ENCODE data around the gene PTCH1.
A peak's percentile ranks its signal among the peaks of the same experiment; 100 is the strongest.

Gene PTCH1

DNA sequence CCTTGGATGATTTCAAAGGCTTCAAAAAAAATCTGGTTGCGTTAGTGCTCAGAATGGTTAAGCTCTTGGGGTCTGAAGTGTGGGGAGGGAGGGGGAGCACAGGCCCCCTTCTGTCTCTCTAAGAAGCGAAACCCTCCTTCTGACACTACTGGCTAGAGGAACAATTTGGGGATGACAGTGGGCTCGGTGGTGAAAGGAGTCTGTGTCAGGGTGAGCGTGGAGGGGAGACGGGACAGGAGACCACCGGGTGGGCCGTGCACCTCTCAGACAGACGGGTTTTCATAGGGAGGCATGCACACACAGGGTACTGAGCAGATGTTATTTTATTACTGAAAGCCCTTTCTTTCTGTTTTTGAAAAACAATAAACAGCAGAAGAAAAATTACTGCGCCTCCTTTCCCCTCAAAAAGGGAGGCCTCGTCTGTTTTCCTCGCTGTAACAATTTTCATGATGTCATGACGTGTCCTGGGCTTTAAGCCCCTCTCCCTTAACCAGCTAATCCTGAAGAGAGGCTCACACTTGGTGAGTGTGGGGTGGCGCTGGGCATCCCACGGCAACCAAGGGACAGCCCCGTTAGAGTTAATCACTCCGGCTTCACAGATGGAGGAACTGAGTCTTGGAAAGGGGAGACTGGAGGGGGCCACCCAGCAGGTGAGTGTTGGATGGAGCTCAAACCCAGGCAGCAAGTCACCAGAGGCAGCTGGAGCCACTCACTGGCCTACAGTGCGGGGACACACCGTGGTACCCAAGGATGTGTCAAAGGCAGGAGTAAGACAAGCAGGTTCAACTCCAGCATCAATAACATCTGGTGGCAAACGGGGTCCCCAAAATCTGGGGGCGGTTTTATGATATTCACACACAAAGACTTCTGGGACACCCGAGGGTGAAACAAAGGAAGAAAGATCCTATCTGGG is 53.4 kb downstream of the PTCH1 start:
- DNase-seq (ENCODE audit: low read depth, low spot score) = no peak

DNA sequence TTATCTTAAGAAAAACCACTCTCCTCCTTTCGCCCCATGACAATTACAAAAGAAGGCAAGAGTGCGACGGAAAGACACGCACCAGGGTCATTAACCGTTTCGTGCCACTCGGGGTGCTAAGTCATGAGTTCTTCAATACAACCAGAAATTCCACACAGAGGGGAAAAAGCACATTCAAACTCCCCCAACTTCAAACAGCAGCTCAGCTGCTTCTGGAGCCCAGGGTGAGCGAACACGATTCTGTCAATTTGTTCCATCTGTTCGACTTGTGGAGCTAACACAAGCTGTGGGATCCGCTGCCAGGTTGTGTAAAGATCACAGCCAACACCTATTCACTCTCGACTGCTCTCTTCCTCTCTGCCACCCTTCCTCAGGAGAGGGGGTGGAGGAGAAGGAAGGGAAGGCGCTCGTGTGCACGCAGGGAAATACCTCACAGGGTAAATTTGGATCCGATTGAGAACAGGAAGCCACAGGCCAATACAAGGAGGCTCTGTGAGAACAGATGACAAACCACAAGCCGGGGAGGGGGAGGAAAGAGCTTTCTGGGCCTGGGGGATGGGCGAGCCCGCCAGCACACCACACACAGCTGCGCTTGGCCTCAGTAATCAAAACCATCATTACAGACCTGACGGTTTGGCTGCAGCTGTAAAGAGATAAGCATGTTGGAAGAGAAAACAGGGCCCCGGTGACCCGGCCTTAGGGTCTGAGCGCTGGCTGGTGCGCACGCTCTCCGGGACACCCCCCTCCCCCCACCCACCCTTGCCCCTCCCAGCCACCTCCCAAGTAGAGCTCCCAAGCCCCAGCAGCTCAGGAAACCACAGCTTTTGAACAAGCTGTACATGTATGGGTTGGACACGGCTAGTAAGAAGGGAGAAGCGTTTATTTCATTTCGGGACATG is 54.3 kb downstream of the PTCH1 start:
- DNase-seq (ENCODE audit: low read depth, low spot score) = peak; percentile 60

DNA sequence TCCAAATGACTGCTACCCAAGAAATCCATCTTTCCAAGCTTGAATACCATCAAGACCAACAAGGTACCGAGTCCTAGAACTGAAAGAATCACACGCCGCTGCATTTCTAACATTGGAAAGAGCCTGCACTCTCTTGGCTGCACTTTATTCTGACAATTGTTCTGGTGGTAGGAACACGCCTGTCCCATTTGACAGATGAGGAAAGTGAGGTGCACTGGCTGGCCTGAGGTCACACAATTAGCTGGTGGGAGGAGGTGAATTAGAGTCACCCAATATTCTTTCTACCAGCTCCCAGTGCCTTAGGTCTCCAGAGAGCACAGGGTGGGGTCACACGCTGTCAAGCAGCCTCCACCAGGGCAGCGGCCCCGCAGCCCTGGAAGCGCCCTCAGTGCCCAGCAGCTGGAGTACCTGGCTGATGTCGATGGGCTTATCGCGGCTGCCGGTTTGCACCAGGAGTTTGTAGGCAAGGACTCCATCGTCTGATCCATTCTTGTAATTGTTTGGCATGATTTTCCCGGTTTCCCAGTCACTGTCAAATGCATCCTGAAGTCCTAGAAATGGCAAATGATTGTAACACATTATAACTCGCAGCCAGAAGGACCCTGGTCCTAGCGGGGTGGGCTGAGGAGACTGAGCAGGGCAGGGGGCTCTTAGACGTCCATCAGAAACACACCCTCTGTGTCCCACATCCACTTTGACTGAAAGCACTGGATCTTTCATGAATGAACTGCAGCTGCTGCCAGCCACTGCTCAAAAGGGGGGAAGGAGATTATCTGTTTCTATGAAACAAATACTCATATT is 55.1 kb downstream of the PTCH1 start:
- DNase-seq (ENCODE audit: low read depth, low spot score) = no peak

DNA sequence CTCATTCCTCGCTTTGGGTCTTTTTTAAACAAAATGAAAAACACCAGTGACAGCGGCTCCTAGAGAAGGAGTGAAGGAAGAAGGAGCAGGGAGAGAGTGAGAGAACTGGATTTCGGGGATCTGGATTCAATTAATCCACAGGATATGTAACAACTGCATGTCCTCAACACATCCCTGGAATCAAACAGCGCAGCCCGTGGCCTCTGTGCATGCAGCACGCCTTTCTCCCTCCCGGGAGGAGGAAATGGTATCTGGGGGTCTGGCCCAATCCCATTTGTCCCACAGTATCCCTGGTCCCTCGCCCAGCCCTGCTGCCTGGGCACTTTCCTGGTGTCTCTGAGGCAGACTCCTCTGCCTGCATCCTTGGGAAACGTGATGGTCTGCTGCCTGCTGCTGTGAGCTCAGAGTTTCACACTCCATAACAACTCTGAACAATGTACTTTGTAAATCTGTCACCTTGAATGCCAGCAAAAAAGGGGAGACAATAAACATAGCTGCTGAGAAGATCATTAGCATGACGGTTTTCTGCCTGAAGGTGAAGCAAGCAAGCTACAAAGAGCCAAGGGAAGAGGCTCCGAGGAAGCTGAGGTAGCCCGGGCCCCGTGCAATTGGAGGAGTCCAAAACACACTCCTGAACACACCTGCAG is 56.1 kb downstream of the PTCH1 start:
- DNase-seq (ENCODE audit: low read depth, low spot score) = peak; percentile 12

DNA sequence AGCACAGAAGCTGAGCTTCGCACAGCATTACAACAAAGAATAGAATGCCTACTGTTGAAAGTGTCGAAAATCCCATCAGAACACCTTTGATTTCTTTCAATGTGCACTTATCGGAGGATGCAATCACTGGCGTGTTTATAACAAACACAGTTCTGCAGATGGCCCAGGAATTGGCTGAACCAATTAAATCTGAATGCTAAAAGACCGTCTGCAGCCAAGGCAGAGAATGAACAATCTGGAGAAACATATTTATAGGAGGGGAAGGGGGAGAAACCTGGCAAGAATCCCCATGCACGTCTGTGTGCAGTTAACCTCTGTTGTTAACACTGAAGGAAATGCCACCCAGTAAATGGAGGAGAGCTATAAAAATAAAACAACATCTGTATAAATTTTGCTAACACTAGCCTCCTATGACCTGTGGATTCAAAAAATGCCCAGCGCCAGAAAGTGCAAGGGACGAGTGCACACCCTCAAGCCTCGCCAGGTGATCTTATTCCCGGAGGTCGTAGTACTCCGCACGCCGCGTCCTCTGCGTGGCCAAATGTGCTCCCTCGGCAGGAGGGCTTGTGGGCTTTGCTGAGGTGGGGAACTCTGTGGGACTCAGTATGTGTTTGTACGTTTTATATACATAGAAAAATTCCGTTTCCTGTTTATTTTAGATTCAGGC is 56.8 kb downstream of the PTCH1 start:
- DNase-seq (ENCODE audit: low read depth, low spot score) = peak; percentile 18

DNA sequence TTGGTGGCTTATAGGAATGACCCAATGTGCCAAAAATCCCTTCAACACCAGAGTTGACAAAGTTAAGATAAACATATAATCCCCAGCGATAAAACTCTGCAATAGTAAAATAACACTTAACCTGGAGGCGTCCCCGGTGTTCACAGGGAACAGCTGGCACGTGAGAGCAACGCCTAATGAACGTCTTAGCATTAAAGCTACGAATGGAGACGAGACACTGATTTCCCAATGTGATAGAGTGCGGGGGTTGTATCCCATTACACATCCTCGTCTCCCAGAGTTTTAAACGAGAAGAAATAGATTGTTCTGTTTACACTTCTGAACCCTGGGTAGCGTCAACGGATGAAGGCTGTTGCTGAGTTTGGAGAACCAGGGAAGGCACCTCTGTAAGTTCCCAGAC is 57.6 kb downstream of the PTCH1 start:
- no peak for DNase-seq (ENCODE audit: low read depth, low spot score)

DNA sequence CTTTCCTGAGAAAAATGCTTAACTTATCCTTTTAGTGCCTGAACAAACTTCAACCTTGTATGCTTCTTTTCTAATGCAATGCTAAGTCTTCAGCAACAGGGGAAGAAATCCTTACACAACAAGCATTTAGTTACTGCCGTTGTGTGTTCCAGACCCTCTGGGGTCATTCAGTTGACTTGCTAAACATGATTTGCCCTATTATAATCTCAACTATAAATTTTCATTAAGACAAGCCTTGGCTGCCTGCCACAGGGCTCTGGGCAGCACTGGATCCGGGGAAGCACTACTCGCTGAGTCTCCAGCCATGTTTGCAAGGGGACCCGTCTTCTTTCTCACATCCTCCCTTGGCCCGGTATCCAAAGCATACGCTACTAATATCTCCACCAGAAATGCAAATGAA is 58.1 kb downstream of the PTCH1 start:
- DNase-seq (ENCODE audit: low read depth, low spot score) = no peak

DNA sequence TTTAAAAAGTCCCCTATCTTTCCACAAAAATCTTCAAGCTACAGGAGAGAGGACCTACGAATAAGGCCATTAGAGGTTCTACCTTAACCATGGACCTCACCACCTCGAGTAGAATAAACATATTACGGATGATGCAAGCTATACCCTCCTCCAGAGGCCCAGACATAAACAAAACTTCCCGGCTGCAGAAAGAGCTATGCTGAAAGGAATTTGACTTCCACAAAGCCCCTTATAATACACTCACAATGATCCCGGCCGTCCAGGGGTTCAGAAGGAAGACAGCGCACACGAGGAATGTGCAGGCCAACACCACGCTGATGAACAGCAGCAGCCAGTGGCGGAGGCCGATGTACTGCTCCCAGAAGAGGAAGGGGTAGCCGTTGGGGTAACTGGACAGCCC is 59.0 kb downstream of the PTCH1 start:
- DNase-seq (ENCODE audit: low read depth, low spot score) = no peak

DNA sequence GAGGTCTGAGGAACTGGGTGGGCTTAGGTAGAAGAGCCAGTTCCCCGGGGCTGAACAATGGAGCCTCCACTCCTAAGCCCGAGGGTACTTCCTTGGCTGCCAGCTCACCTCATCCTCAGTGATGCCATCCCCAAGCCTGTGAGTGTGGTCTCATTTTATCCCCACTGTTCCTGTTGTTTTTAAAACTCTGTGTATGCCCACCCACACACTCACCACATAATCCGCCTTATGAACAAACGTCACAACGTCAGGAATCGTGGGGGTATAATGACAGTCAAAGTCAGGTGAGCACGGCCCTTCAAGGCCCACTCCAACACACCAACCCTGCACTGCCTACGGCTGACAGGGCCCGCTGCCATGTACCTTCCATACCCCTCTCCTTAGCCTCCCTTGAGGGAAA is 61.1 kb downstream of the PTCH1 start:
- no peak for DNase-seq (ENCODE audit: low read depth, low spot score)

DNA sequence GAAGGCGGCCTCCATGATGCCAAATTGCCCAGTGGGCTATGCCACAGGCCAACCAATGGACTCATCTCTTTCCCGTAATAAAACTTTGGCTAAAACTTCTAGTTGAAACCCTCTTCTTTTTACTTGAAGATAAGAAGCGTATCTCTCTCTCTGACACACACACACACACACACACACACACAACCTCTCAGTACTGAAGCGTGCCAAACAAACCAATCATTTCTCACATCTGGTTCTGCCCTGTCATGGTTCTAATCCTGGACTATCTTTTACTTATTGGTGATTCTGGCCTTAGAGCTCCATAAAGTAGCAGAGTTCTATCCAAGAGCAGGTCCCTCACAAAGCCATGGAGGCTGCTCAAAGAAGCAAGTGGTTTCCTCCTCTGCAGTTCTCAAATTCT is 64.6 kb downstream of the PTCH1 start:
- no peak for DNase-seq (ENCODE audit: low read depth, low spot score)

DNA sequence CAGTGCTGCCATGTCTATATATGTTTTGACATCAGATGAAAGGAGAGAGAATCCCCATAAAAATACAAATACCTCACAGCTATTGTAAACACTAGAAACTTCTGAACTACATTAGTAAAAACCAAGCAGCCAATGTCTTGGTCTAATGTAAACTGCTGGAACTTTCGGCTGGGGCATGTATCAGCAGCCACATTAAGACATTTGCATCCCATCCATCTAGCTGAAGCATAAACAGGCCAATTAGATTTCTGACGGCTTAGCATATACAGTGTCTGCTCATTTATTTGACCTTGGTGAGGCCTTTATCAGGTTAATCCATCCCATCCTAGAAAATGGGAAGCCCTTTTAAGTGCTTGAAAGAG is 65.7 kb downstream of the PTCH1 start:
- DNase-seq (ENCODE audit: low read depth, low spot score) = no peak

DNA sequence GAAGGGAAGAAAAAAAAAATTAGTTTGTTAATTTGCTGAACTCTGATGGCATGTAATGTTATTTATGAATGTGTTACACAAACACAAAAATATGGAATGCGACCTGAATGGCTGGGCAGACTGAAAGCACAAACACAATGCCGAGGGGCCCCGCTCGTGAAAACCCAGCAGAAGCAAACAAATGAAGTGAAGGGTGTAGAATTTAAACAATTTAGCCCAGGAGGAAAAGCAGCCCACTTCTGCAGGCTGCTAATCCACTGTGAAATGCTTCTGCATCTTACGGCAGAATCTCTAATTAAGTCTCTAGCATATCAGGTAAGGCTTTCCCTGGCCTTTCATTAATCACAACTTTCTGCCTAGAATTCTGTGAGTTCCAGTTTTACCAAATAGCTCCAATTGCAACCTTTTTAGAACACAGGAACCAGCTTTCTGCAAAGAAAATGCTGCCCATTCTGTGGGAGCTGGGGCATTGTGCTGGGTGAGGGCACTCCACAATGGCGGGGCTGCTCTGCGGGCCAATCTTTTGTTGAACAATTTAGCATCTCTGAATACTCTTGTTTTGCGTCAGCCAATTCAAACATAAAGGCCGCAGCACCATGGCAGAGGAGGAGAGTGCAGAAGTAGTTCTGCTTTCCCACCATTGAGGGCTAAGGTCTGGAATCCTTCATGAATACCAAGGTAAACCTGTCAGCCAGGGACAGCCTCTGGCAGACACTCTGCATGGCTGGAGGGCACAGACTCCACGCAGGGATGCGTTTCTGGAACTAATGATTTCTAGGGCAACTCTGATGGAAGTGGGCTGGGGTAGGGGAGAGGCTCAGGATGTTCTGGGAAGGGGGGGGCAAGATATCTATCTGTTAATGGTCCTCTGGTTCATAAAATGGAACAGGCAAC is 66.4 kb downstream of the PTCH1 start:
- no peak for DNase-seq (ENCODE audit: low read depth, low spot score)

DNA sequence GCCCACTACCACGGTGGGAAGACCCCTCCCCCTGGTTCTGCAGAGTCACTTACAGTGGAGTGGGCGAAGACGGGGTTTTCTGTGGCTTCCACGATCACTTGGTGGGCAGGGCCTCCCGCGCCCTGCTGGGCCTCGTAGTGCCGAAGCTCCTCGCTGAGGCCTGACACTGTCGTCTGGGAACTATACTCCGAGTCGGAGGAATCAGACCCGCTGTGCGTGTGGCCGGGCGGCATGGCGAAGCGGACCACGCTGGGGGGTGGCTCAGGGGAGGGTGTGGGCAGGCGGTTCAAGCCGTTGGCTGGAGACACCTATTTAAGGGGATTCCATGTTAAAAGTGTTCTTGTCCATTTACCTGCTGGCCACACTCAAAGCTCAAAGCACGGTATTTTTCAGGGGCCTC is 67.8 kb downstream of the PTCH1 start:
- DNase-seq (ENCODE audit: low read depth, low spot score) = no peak

DNA sequence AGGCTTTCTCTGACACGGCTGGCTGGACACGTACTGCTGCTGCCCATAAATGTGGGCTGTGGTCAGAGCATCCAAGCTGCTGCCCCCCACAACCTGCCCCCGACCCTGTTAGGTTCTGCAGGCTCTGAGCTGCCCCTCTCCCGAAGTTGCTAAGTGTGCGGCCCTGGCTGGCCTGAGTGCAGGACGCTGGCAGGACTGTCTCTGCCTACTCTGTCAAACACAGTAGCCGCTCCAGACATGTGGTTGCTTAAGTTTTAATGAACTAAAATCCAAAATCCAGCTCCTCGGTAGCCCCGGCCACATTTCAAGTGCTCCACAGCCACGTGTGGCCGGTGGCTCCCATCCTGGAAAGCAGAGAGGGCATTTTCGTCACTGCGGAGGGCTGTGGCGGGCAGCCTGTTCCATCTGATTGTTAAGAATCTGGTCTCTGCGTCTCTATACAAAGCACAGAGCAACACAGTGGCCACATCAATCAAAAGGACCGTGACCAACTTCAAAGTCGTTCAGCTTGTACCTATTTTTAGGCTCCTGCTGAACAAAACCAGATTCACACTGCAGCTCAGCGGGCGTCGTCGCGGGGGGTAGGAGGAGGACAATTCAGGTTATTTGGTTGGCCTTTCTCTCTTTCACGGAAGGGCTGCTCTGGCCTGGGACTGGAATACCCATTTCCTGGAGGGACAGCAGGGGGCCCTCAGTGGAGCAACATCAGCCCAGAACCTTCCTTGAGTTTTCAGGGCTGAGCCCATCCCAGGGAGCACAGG is 68.9 kb downstream of the PTCH1 start:
- no peak for DNase-seq (ENCODE audit: low read depth, low spot score)

DNA sequence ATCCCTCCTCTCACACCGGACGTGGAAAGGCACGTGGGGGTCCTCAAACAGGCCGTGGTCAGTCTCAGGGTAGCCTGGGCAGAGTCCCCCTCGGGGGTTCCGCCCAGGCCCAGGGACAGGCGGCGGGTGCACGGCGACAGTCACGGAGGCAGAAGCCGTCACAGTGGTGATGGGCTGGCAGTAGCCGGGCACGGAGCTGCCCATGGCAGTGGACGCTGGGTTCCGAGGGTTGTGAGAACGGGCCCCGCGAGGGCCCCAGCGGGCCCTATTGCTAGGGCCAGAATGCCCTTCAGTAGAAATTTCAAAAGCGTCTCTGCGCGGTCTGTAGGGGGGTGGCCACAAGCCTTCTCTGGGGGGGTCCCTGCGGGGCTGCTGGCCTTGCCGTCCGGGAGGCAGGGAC is 69.8 kb downstream of the PTCH1 start:
- no peak for DNase-seq (ENCODE audit: low read depth, low spot score)

DNA sequence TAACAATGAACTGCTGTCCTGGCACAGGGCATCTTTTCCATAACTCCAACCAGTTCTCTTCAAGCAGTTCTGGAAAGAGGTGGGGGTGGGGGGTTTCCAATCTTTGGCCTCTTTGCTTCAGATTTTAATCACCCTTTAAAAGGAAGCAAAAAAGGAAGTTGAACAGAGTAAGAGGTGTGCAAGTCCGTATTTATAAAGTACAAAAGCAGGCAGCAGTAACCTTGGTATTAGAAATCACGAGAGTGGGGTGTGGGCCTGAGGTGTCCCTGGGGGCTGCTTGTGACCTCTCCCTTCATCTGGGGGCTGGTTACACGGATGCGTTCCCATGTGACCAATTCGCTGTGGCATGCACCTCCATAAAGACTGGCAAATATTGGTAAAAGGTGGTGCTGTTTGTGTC is 70.5 kb downstream of the PTCH1 start:
- DNase-seq (ENCODE audit: low read depth, low spot score) = no peak

DNA sequence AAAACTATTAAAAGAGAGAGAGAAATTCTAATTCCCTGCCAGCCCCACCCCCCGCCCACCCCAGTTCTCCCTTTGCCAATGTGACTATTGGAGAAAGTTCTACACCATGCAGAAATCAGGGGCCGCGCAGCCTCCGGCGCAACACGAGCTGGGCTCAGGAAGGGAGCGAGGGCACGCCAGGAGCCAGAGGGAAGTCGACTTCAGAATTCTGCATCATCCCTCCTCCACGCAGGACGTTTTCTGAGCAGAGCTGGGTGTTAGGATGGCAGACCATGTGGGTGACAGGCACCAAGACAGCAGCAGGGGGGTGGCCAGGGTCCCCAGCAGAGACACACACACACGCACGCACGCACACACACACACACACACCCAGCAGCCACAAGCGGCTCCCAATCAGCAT is 72.6 kb downstream of the PTCH1 start:
- DNase-seq (ENCODE audit: low read depth, low spot score) = no peak

DNA sequence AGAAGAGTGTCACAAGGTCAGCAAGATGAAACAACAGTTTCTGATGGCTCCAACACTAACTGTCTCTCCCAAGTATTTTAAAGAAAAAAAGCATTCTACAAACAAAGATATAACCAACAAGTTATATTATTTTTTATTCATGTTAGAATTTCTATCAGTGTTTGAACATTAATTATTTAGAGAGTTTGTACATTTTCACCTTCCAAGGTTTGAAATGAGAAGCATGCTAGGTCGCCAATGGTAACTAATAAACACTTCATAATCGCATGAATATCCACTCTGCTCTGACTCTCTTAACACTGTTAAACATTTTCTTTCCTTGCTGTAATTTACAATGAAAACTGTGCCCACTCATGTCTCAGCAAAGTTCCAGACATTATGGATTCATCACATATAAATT is 73.5 kb downstream of the PTCH1 start:
- no peak for DNase-seq (ENCODE audit: low read depth, low spot score)

DNA sequence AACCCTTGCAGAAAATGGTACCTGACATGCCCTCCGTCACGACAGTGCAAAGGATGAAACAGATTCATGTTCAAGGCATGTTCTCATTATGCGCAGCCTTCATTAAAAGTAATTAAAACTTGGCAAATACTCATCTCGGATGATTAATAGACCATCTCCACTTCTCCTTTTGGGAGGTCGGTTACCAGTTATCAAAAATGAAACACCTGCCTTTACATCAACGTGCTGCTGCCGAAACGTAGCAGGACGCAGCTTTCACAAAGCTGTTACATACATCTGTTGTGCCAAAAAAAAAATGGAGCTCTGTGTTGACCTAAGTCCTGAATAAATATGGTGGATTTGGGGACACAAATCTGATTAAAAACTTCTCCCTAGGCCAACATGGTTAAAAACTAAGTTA is 75.7 kb downstream of the PTCH1 start:
- no peak for DNase-seq (ENCODE audit: low read depth, low spot score)
